ENCODE results near the gene CEP41.

CEP41 gene

GRCh38 chr7:130387628-130388403 lies 53.0 kb downstream of the CEP41 start:
- DNase-seq (ENCODE audit: extremely low read depth, insufficient read length): no peak
- H3K27me3 ChIP-seq (replicated peaks; ENCODE audit: control insufficient read depth, insufficient read depth, low read length): no peaks in the 10 kb centered on the region
- H3K4me3 ChIP-seq (replicated peaks; ENCODE audit: low read depth, low read length): no peak overlapping the region
- TF ChIP-seq CTCF (IDR thresholded peaks at IDR 0.05; ENCODE audit: insufficient read depth, low read length, poor library complexity, severe bottlenecking): no peak
- no peaks in the 10 kb centered on the region for H3K36me3 ChIP-seq (ENCODE audit: control insufficient read depth, insufficient read depth, low read length)

- Histone ChIP-seq H3K36me3 (ENCODE audit: control insufficient read depth, insufficient read depth, low read length) (no peaks in the 10 kb centered on the region), H3K27me3 (replicated peaks; ENCODE audit: control insufficient read depth, insufficient read depth, low read length) (no peaks in the 10 kb centered on the region), H3K4me3 (replicated peaks; ENCODE audit: low read depth, low read length) (no peak overlapping the region)
- TF ChIP-seq CTCF (IDR thresholded peaks at IDR 0.05; ENCODE audit: insufficient read depth, low read length, poor library complexity, severe bottlenecking): no peak
- no peak for DNase-seq (ENCODE audit: extremely low read depth, insufficient read length)
These were observed 53.5 kb downstream of the CEP41 start for GRCh38 chr7:130387306-130387627.

- no peak overlapping the region for H3K4me3 ChIP-seq (replicated peaks; ENCODE audit: low read depth, low read length)
- no peak for TF ChIP-seq CTCF (IDR thresholded peaks at IDR 0.05; ENCODE audit: insufficient read depth, low read length, poor library complexity, severe bottlenecking)
- H3K36me3 ChIP-seq (ENCODE audit: control insufficient read depth, insufficient read depth, low read length): no peaks in the 10 kb centered on the region
- H3K27me3 ChIP-seq (replicated peaks; ENCODE audit: control insufficient read depth, insufficient read depth, low read length): no peaks in the 10 kb centered on the region
- DNase-seq (ENCODE audit: extremely low read depth, insufficient read length): no peak
These were observed 53.9 kb downstream of the CEP41 start for GRCh38 chr7:130386876-130387275.

- Histone ChIP-seq H3K4me3 (replicated peaks; ENCODE audit: low read depth, low read length) (no peak overlapping the region), H3K36me3 (ENCODE audit: control insufficient read depth, insufficient read depth, low read length) (no peaks in the 10 kb centered on the region), H3K27me3 (replicated peaks; ENCODE audit: control insufficient read depth, insufficient read depth, low read length) (no peaks in the 10 kb centered on the region)
- no peak for DNase-seq (ENCODE audit: extremely low read depth, insufficient read length)
- TF ChIP-seq CTCF (IDR thresholded peaks at IDR 0.05; ENCODE audit: insufficient read depth, low read length, poor library complexity, severe bottlenecking): no peak
These were observed 55.2 kb downstream of the CEP41 start for GRCh38 chr7:130385600-130386066.

- no peak overlapping the region for H3K4me3 ChIP-seq (replicated peaks; ENCODE audit: low read depth, low read length)
- TF ChIP-seq CTCF (IDR thresholded peaks at IDR 0.05; ENCODE audit: insufficient read depth, low read length, poor library complexity, severe bottlenecking): no peak
- H3K36me3 ChIP-seq (ENCODE audit: control insufficient read depth, insufficient read depth, low read length): no peaks in the 10 kb centered on the region
- no peak for DNase-seq (ENCODE audit: extremely low read depth, insufficient read length)
- H3K27me3 ChIP-seq (replicated peaks; ENCODE audit: control insufficient read depth, insufficient read depth, low read length): no peaks in the 10 kb centered on the region
These were observed 55.8 kb downstream of the CEP41 start for GRCh38 chr7:130384841-130385599.
